Measurements from ENCODE around the gene GOT1.

The GOT1 gene

GRCh38 chr10:99438890-99439289 is 8.5 kb upstream of the GOT1 start:
- Histone ChIP-seq H3K9ac (no peak overlapping the region), H2AFZ (no peak overlapping the region), H3K27me3 (ENCODE audit: control insufficient read depth, insufficient read depth, low read length) (no peaks in the 10 kb centered on the region), H3K27ac (no peak overlapping the region), H3K9me3 (ENCODE audit: control insufficient read depth, low read length) (no peaks in the 10 kb centered on the region), H3K4me3 (ENCODE audit: low read depth, low read length) (no peak overlapping the region), H3K36me3 (ENCODE audit: control insufficient read depth, insufficient read depth, low read length) (no peaks in the 10 kb centered on the region), H3K4me2 (ENCODE audit: low read length) (no peak overlapping the region), H3K4me1 (peaks cover 11% of the 10 kb centered on the region), H3K79me2 (peaks cover 4% of the 10 kb centered on the region)
- TF ChIP-seq CTCF (IDR thresholded peaks at IDR 0.05) = no peak

- no peak overlapping the region for H3K4me2 ChIP-seq (ENCODE audit: low read length)
- no peak overlapping the region for H3K4me3 ChIP-seq (ENCODE audit: low read depth, low read length)
- H3K4me1 ChIP-seq = peaks cover 11% of the 10 kb centered on the region
- TF ChIP-seq CTCF (IDR thresholded peaks at IDR 0.05) = peak; percentile 59
- H3K36me3 ChIP-seq (ENCODE audit: control insufficient read depth, insufficient read depth, low read length) = no peaks in the 10 kb centered on the region
- H3K27me3 ChIP-seq (ENCODE audit: control insufficient read depth, insufficient read depth, low read length) = no peaks in the 10 kb centered on the region
- H3K9ac ChIP-seq = no peak overlapping the region
- H2AFZ ChIP-seq = no peak overlapping the region
- H3K79me2 ChIP-seq = peaks cover 11% of the 10 kb centered on the region
- H3K9me3 ChIP-seq (ENCODE audit: control insufficient read depth, low read length) = no peaks in the 10 kb centered on the region
- H3K27ac ChIP-seq = no peak overlapping the region
Measured at GRCh38 chr10:99435986-99436638, 5.7 kb upstream of the GOT1 start.

- Histone ChIP-seq H3K27me3 (ENCODE audit: control insufficient read depth, insufficient read depth, low read length) (no peaks in the 10 kb centered on the region), H3K9ac (no peak overlapping the region), H3K4me3 (ENCODE audit: low read depth, low read length) (no peak overlapping the region), H3K27ac (no peak overlapping the region), H3K4me1 (peaks cover 14% of the 10 kb centered on the region), H2AFZ (no peak overlapping the region), H3K36me3 (ENCODE audit: control insufficient read depth, insufficient read depth, low read length) (no peaks in the 10 kb centered on the region), H3K9me3 (ENCODE audit: control insufficient read depth, low read length) (no peaks in the 10 kb centered on the region), H3K4me2 (ENCODE audit: low read length) (no peak overlapping the region), H3K79me2 (peaks cover 19% of the 10 kb centered on the region)
- no peak for TF ChIP-seq CTCF (IDR thresholded peaks at IDR 0.05)
Measured at GRCh38 chr10:99433378-99434020, 3.1 kb upstream of the GOT1 start.

GRCh38 chr10:99432881-99433280 is 2.5 kb upstream of the GOT1 start:
- H3K27ac ChIP-seq = no peak overlapping the region
- H3K9ac ChIP-seq = no peak overlapping the region
- TF ChIP-seq CTCF (IDR thresholded peaks at IDR 0.05) = no peak
- peaks cover 19% of the 10 kb centered on the region for H3K79me2 ChIP-seq
- H3K27me3 ChIP-seq (ENCODE audit: control insufficient read depth, insufficient read depth, low read length) = no peaks in the 10 kb centered on the region
- no peak overlapping the region for H3K4me2 ChIP-seq (ENCODE audit: low read length)
- no peak overlapping the region for H2AFZ ChIP-seq
- no peaks in the 10 kb centered on the region for H3K36me3 ChIP-seq (ENCODE audit: control insufficient read depth, insufficient read depth, low read length)
- no peak overlapping the region for H3K4me3 ChIP-seq (ENCODE audit: low read depth, low read length)
- H3K4me1 ChIP-seq = peaks cover 14% of the 10 kb centered on the region
- no peaks in the 10 kb centered on the region for H3K9me3 ChIP-seq (ENCODE audit: control insufficient read depth, low read length)

- no peak overlapping the region for H3K9ac ChIP-seq
- H3K4me3 ChIP-seq (ENCODE audit: low read depth, low read length) = peak overlapping the region; percentile 94
- no peak overlapping the region for H2AFZ ChIP-seq
- peaks cover 14% of the 10 kb centered on the region for H3K4me1 ChIP-seq
- H3K9me3 ChIP-seq (ENCODE audit: control insufficient read depth, low read length) = no peaks in the 10 kb centered on the region
- no peak overlapping the region for H3K27ac ChIP-seq
- H3K79me2 ChIP-seq = peaks cover 19% of the 10 kb centered on the region
- no peak for TF ChIP-seq CTCF (IDR thresholded peaks at IDR 0.05)
- no peaks in the 10 kb centered on the region for H3K36me3 ChIP-seq (ENCODE audit: control insufficient read depth, insufficient read depth, low read length)
- peak overlapping the region; percentile 68 for H3K4me2 ChIP-seq (ENCODE audit: low read length)
- H3K27me3 ChIP-seq (ENCODE audit: control insufficient read depth, insufficient read depth, low read length) = no peaks in the 10 kb centered on the region
Measured at GRCh38 chr10:99432047-99432446, 1.6 kb upstream of the GOT1 start.

Data from parathyroid adenoma (tissue), 2 donors.